H1 (cell line): ENCODE data around the gene NCAPD2. TPM values are rescaled to one million over a fixed set of nuclear protein-coding genes. Genes with fewer than 3 reads are reported as not detected.

Source experiments
- CTCF ChIA-PET: fragments of 300-600 bp; sonication (Branson Sonifier 250); formaldehyde crosslinking; loops from one replicate; lab custom pipeline; 2021; ENCODE audit not compliant: partially characterized antibody; lab: Charles Lee
- POLR2A ChIA-PET: fragments of 300-600 bp; sonication (Branson Sonifier 250); formaldehyde crosslinking; loops from one replicate; lab custom pipeline; 2021; ENCODE audit warnings: inconsistent platforms; ENCODE audit not compliant: partially characterized antibody; lab: Charles Lee
- DNase-seq, 2 experiments: peaks; one replicate each; pipeline versions ENCODE4 v3.0.0 to v3.0.0-alpha.2; 2010 to 2022; ENCODE audit warnings: low spot score in 2 of 2, low read depth in 1 of 2, mixed read lengths in 1 of 2
- FAIRE-seq: peaks from 2 replicates; lab custom pipeline; 2011; peaks lifted over from hg19 to GRCh38; lab: Jason Lieb, UNC
- H2AFZ ChIP-seq: 2 replicates; pipeline ENCODE4 v1.8.1; 2012; ENCODE audit warnings: low read length, inconsistent platforms
- H2AK5ac ChIP-seq: 2 replicates; pipeline ENCODE4 v1.6.1; 2013; ENCODE audit warnings: low read depth, low read length
- H2BK120ac ChIP-seq: replicated peaks from 2 replicates; pipeline ENCODE3; 2013; ENCODE audit warnings: low read depth, low read length, inconsistent platforms
- H2BK12ac ChIP-seq: 2 replicates; pipeline ENCODE4 v1.6.1; 2013; ENCODE audit warnings: low read depth, low read length
- H2BK15ac ChIP-seq: 2 replicates; pipeline ENCODE4 v1.6.1; 2013; ENCODE audit warnings: low read length
- H2BK20ac ChIP-seq: 2 replicates; pipeline ENCODE4 v1.6.1; 2013; ENCODE audit warnings: low read length
- H2BK5ac ChIP-seq: 2 replicates; pipeline ENCODE4 v1.6.1; 2013; ENCODE audit warnings: low read depth, low read length
- H3K14ac ChIP-seq: 2 replicates; pipeline ENCODE4 v1.6.1; 2013; ENCODE audit warnings: inconsistent platforms; ENCODE audit not compliant: insufficient read length
- H3K18ac ChIP-seq: 2 replicates; pipeline ENCODE4 v1.6.1; 2013; ENCODE audit warnings: low read length; ENCODE audit errors: extremely low read depth
- H3K23ac ChIP-seq: 2 replicates; pipeline ENCODE4 v1.6.1; 2013; ENCODE audit warnings: inconsistent platforms; ENCODE audit not compliant: insufficient read length
- H3K23me2 ChIP-seq: 2 replicates; pipeline ENCODE4 v1.6.1; 2013; ENCODE audit warnings: low read depth, low read length
- H3K27ac ChIP-seq: 2 replicates; pipeline ENCODE4 v1.6.1; 2011; ENCODE audit warnings: low read depth, low read length, inconsistent platforms
- H3K27me3 ChIP-seq, 4 experiments: replicated peaks in 1 of 4; 1 replicate in 1 of 4; 2 replicates in 3 of 4; pipeline versions ENCODE4 v1.6.1 to v1.8.1; 2011 to 2013; ENCODE audit warnings: low read length in 3 of 4, mild to moderate bottlenecking in 3 of 4, inconsistent platforms in 2 of 4, mixed read lengths in 2 of 4, moderate library complexity in 1 of 4; ENCODE audit not compliant: control insufficient read depth in 3 of 4, insufficient read depth in 3 of 4; ENCODE audit errors: extremely low read depth in 1 of 4
- H3K36me3 ChIP-seq, 4 experiments: 2 replicates each; pipeline versions ENCODE4 v1.6.1 to v1.8.1; 2011 to 2013; ENCODE audit warnings: mild to moderate bottlenecking in 4 of 4, low read length in 3 of 4, moderate library complexity in 2 of 4, control low read depth in 1 of 4, inconsistent platforms in 1 of 4; ENCODE audit not compliant: insufficient read depth in 4 of 4, control insufficient read depth in 2 of 4
- H3K4ac ChIP-seq: replicated peaks from 2 replicates; pipeline ENCODE3; 2013; ENCODE audit warnings: low read length, low read depth, mixed read lengths, inconsistent platforms; ENCODE audit not compliant: insufficient read length
- H3K4me1 ChIP-seq, 4 experiments: replicated peaks in 1 of 4; 1 replicate in 1 of 4; 2 replicates in 3 of 4; pipeline versions ENCODE4 v1.6.1 to v1.8.1; 2011 to 2013; ENCODE audit warnings: low read length in 3 of 4, inconsistent platforms in 2 of 4, mixed read lengths in 1 of 4; ENCODE audit not compliant: insufficient read depth in 4 of 4, control insufficient read depth in 3 of 4
- H3K4me2 ChIP-seq, 2 experiments: 2 replicates each; pipeline versions ENCODE4 v1.6.1 to v1.8.1; 2011 to 2013; ENCODE audit warnings: low read depth in 2 of 2, low read length in 2 of 2, control low read depth in 1 of 2, inconsistent platforms in 1 of 2, mild to moderate bottlenecking in 1 of 2; ENCODE audit not compliant: insufficient read depth in 1 of 2
- H3K4me3 ChIP-seq, 4 experiments: fragments of 200-600, 300-600 bp in 1 of 4; sonication (generic), shearing (Covaris generic), sonication (Bioruptor Twin) in 1 of 4; 2 replicates each; pipeline versions ENCODE4 v1.5.1 to v1.8.1; 2011 to 2016; ENCODE audit warnings: low read length in 4 of 4, low read depth in 3 of 4, control low read depth in 2 of 4, inconsistent platforms in 2 of 4, mild to moderate bottlenecking in 2 of 4, mixed read lengths in 1 of 4, moderate library complexity in 1 of 4; ENCODE audit not compliant: insufficient read depth in 2 of 4; ENCODE audit errors: extremely low read depth in 1 of 4
- H3K56ac ChIP-seq: replicated peaks from 2 replicates; pipeline ENCODE3; 2013; ENCODE audit warnings: low read depth, mild to moderate bottlenecking, mixed read lengths, low read length, inconsistent platforms; ENCODE audit not compliant: insufficient read length
- H3K79me1 ChIP-seq: 2 replicates; pipeline ENCODE4 v1.6.1; 2013; ENCODE audit warnings: low read depth, low read length, control low read depth
- H3K79me2 ChIP-seq, 2 experiments: 2 replicates each; pipeline versions ENCODE4 v1.6.1 to v1.8.1; 2012 to 2013; ENCODE audit warnings: low read length in 2 of 2, mild to moderate bottlenecking in 2 of 2, inconsistent platforms in 1 of 2; ENCODE audit not compliant: insufficient read depth in 2 of 2, control insufficient read depth in 1 of 2
- H3K9ac ChIP-seq, 4 experiments: replicated peaks in 1 of 4; 1 replicate in 1 of 4; 2 replicates in 3 of 4; pipeline versions ENCODE4 v1.6.1 to v1.8.1; 2011 to 2013; ENCODE audit warnings: low read depth in 3 of 4, low read length in 3 of 4, control low read depth in 2 of 4, mild to moderate bottlenecking in 2 of 4, moderate library complexity in 2 of 4, inconsistent platforms in 1 of 4; ENCODE audit errors: extremely low read depth in 1 of 4
- H3K9me3 ChIP-seq, 2 experiments: 2 replicates each; pipeline versions ENCODE4 v1.6.1 to v1.8.1; 2012 to 2013; ENCODE audit warnings: mild to moderate bottlenecking in 2 of 2, moderate library complexity in 2 of 2, control low read depth in 1 of 2, inconsistent platforms in 1 of 2, low read depth in 1 of 2, low read length in 1 of 2, mixed read lengths in 1 of 2; ENCODE audit not compliant: insufficient read depth in 2 of 2
- H4K20me1 ChIP-seq, 2 experiments: replicated peaks in 1 of 2; 2 replicates each; pipeline versions ENCODE3 to v1.8.1; 2011 to 2013; ENCODE audit warnings: inconsistent platforms in 2 of 2, low read length in 2 of 2, mild to moderate bottlenecking in 1 of 2; ENCODE audit not compliant: insufficient read depth in 2 of 2, control insufficient read depth in 1 of 2
- H4K5ac ChIP-seq: 2 replicates; pipeline ENCODE4 v1.6.1; 2013; ENCODE audit warnings: low read length, low read depth, mixed read lengths, inconsistent platforms; ENCODE audit not compliant: insufficient read length
- H4K8ac ChIP-seq: 2 replicates; pipeline ENCODE4 v1.8.0; 2013; ENCODE audit warnings: mild to moderate bottlenecking, moderate library complexity, low read length, inconsistent platforms; ENCODE audit not compliant: insufficient read depth; ENCODE audit errors: extremely low read depth
- H4K91ac ChIP-seq: replicated peaks from 2 replicates; pipeline ENCODE3; 2013; ENCODE audit warnings: low read length, mixed read lengths, inconsistent platforms; ENCODE audit not compliant: insufficient read length
- BACH1 ChIP-seq: IDR thresholded peaks from 2 replicates; pipeline ENCODE4 v1.6.1; 2012; ENCODE audit warnings: low read length, improper control_type of control experiment
- CREB1 ChIP-seq: IDR thresholded peaks from 2 replicates; pipeline ENCODE4 v1.6.1; 2012; ENCODE audit warnings: inconsistent platforms
- CTBP2 ChIP-seq: IDR thresholded peaks from 2 replicates; pipeline ENCODE4 v1.7.0; 2011; ENCODE audit warnings: borderline replicate concordance, mild to moderate bottlenecking, moderate library complexity, mixed read lengths, low read length; ENCODE audit not compliant: insufficient read depth, insufficient read length
- HDAC6 ChIP-seq: IDR thresholded peaks from one replicate; pipeline ENCODE4 v1.7.1; 2012; ENCODE audit warnings: low read depth, mild to moderate bottlenecking, inconsistent platforms, low read length, moderate library complexity
- MAFK ChIP-seq: IDR thresholded peaks from 2 replicates; pipeline ENCODE4 v1.6.1; 2012; ENCODE audit warnings: low read depth, mild to moderate bottlenecking, improper control_type of control experiment, low read length
- NANOG ChIP-seq: IDR thresholded peaks from 2 replicates; pipeline ENCODE4 v1.6.1; 2011; ENCODE audit warnings: low read length, low read depth, mild to moderate bottlenecking, inconsistent platforms; ENCODE audit not compliant: insufficient read depth, poor library complexity, severe bottlenecking
- SAP30 ChIP-seq: fragments of 300-600 bp; sonication (generic); IDR thresholded peaks from 2 replicates; pipeline ENCODE4 v1.7.1; 2012; ENCODE audit warnings: low read length, moderate library complexity, mild to moderate bottlenecking, inconsistent platforms; ENCODE audit not compliant: insufficient read depth, insufficient replicate concordance
- TAF1 ChIP-seq: IDR thresholded peaks from 2 replicates; pipeline ENCODE4 v1.6.1; 2011; ENCODE audit warnings: mild to moderate bottlenecking, low read depth, low read length
- TAF7 ChIP-seq: optimal IDR thresholded peaks from 2 replicates; pipeline ENCODE3; 2011; ENCODE audit warnings: low read depth, mild to moderate bottlenecking, inconsistent platforms, low read length, moderate library complexity, borderline replicate concordance
- YY1 ChIP-seq: IDR thresholded peaks from 2 replicates; pipeline ENCODE4 v1.6.1; 2011; ENCODE audit warnings: low read depth, mild to moderate bottlenecking, low read length
- WGBS, 2 experiments: shearing (Covaris generic) in 1 of 2; methylation state at CpG; one replicate each; pipeline versions ENCODE4 v1.1.6 to v1.1.7; 2013 to 2015; ENCODE audit warnings: low lambda C conversion rate in 2 of 2, mixed read lengths in 2 of 2, inconsistent platforms in 1 of 2, low coverage in 1 of 2, missing lambda C conversion rate in 1 of 2; ENCODE audit not compliant: insufficient replicate concordance in 2 of 2, insufficient coverage in 1 of 2, insufficient read length in 1 of 2; ENCODE audit errors: extremely low coverage in 1 of 2, missing lambda C conversion rate in 1 of 2; 5-methylcytosine and 5-hydroxymethylcytosine counted together
- polyA plus RNA-seq, 7 experiments: library from polyadenylated mRNA; depleted of rRNA in 3 of 7; stranded (reverse) in 5 of 7; unstranded in 2 of 7; fragments of >200 nt in 5 of 7; fragments of 200-250 nt in 2 of 7; gene quantifications; 1 replicate in 5 of 7; 2 replicates in 1 of 7; 4 replicates in 1 of 7; pipeline versions ENCODE4 v1.2.1 to v1.2.3, GENCODE V29; 2011 to 2013; ENCODE audit warnings: missing spikeins in 2 of 7, mixed read lengths in 2 of 7
- total RNA-seq: library from RNA; stranded (reverse); fragmentation: NEBNext Ultra II Directional; extraction: Animal tissue kit (Norgen Biotek cat#: 25700); gene quantifications from 2 replicates; pipeline ENCODE4 v1.2.1, GENCODE V29; 2021

The NCAPD2 gene
- total and polyA plus RNA-seq, 2 of the 8 experiments (the other 6 are each of a cell fraction or from before 2014, with no cell fraction given): 55.8 to 132 TPM

GRCh38 chr12:6532051-6532926 is 38.4 kb downstream of the NCAPD2 start:
- FAIRE-seq: no peak
- WGBS, 2 experiments: 46% methylated on average over 20 of the region's 20 CpGs; no CpG with 5 or more reads in 1 of the 2 experiments
- CTCF ChIA-PET: interaction anchor here (0.7 to 3.4 kb wide), 13 partner anchors 8 to 72 kb away, joined by 3 to 17 read pairs (median 3); partner anchors contain the start of genes MRPL51 and NOP2
- TF ChIP-seq CTBP2 (no peak), TAF1 (peak; percentile 4; the same call in 1 of the 2 replicates), HDAC6 (no peak), YY1 (no peak), BACH1 (peak; percentile 96), CREB1 (peak; percentile 55; the same call in 1 of the 2 replicates), SAP30 (peak; percentile 70), MAFK (peak; percentile 74), NANOG (no peak), TAF7 (peak; percentile 6)

More at GRCh38 chr12:6532051-6532926, 38.4 kb downstream of the NCAPD2 start:
- Histone ChIP-seq H2BK15ac (peak overlapping the region; percentile 96; the same call in 1 of the 2 replicates), H3K4ac (no peak overlapping the region), H4K91ac (no peak overlapping the region), H2BK12ac (peak overlapping the region; percentile 87), H3K79me2 (peaks cover 3 to 28% of the 10 kb centered on the region in 2 experiments; a peak in 3 of 4 replicates), H3K14ac (no peak overlapping the region), H3K9ac (peak overlapping the region in 3 of 4 experiments; percentile 9 to 17 (median 16); a peak in 3 of 7 replicates), H2AFZ (no peak overlapping the region), H2BK5ac (peak overlapping the region; percentile 100), H3K4me2 (peak overlapping the region; percentile 90 to 91), H4K8ac (no peak overlapping the region), H4K20me1 (peaks cover 5 to 16% of the 10 kb centered on the region in 2 experiments), H2BK20ac (no peak overlapping the region), H3K27me3 (no peaks in the 10 kb centered on the region), H3K18ac (peak overlapping the region; percentile 65; the same call in 1 of the 2 replicates), H2BK120ac (no peak overlapping the region), H3K23ac (no peak overlapping the region), H3K4me1 (peaks cover 0 to 19% (median 16%) of the 10 kb centered on the region in 4 experiments; a peak in 6 of 7 replicates), H3K27ac (peak overlapping the region; percentile 98), H4K5ac (no peak overlapping the region), H2AK5ac (peak overlapping the region; percentile 56; the same call in 1 of the 2 replicates), H3K23me2 (peaks cover 16% of the 10 kb centered on the region), H3K56ac (peak overlapping the region; percentile 20), H3K4me3 (peak overlapping the region; percentile 83 to 98 (median 90); a peak in 7 of 8 replicates), H3K9me3 (no peaks in the 10 kb centered on the region), H3K36me3 (peaks cover 50 to 67% (median 58%) of the 10 kb centered on the region in 4 experiments), H3K79me1 (no peaks in the 10 kb centered on the region; the same call in 1 of the 2 replicates)
- peak in 1 of 2 experiments; percentile 62 for DNase-seq
- POLR2A ChIA-PET: interaction anchor here (0.6 to 14.8 kb wide), 40 partner anchors 7 to 1385 kb away, joined by 3 to 188 read pairs (median 4); partner anchors contain the start of genes GAPDH, IFFO1, MRPL51 and NOP2
